Hematopoietic multipotent progenitor cell treated with erythropoietin and hydrocortisone succinate and interleukin-3 and kit ligand, for 6 days (in vitro differentiated cells): ENCODE measurements around the gene SDF4.

Experiments used
- DNase-seq: peaks from one replicate; pipeline ENCODE4 v3.0.0-alpha.2; 2015

Gene SDF4

DNA sequence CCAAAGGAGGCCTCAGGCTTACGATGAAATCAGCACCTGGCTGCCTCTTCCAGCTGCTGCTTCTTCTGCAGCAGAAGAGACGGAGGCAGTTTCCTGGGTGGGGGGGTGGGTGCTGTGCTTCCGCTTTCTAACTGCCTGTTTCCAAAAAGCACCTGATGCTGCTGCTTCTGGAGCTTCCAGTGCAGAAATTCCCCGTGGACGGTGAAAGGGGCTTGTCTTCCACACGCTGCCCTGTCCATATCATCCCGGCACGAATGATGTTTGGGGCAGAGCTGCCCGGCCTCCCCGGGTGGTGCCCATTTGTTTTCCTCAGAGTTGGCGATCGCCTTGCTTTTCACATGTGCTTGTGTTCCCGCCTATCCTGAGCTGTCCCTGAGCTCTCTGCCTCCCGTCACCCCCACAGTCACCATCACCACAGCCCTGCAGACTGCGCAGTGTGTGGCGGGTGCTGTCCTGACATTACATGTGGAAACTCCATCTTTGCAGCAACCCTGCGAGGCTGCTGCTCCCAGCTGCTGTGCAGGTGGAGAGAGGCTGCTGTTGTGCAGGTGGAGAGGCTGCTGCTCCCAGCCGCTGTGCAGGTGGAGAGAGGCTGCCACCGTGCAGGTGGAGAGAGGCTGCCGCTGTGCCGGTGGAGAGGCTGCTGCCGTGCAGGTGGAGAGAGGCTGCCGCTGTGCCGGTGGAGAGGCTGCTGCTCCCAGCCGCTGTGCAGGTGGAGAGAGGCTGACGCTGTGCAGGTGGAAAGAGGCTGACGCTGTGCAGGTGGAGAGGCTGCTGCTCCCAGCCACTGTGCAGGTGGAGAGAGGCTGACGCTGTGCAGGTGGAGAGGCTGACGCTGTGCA, 56.4 kb downstream of the SDF4 start:
- no peak for DNase-seq

DNA sequence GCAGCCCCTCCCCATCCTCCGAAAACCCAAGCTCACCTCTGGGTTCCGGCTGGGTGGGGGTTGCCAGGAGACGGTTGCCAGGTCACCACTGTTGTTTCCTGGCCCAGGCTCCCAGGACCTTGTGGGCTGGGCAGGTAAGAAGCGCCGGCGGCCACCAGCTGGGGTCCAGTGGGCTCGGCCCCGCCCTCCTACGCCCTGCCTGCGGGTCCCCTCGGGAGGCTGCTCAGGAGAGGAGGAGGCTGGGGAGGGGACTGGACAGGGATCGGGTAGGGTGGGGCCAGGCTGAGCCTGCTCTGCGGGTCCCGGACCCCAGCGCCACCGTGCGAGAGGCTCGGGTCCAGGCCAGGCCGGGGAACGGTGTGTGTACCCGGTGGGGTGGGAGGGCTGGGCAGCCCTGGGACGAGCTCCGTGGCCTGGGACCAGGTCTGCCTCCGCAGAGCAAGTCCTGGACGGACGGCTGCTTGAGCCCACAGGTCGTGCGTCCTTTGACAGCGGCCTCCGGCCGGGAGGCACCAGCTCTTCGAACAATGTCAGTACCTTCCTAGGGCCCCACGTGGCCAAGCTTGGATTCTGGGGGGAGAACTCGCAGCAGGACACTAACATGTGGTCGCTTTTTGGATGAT, 57.9 kb downstream of the SDF4 start, which contains the start of gene TTLL10:
Gene TTLL10, plus strand, starts transcription at position 88 of the 623 bp plus-strand sequence. CDS start 5,336 bp downstream, outside the sequence.
- DNase-seq = no peak

DNA sequence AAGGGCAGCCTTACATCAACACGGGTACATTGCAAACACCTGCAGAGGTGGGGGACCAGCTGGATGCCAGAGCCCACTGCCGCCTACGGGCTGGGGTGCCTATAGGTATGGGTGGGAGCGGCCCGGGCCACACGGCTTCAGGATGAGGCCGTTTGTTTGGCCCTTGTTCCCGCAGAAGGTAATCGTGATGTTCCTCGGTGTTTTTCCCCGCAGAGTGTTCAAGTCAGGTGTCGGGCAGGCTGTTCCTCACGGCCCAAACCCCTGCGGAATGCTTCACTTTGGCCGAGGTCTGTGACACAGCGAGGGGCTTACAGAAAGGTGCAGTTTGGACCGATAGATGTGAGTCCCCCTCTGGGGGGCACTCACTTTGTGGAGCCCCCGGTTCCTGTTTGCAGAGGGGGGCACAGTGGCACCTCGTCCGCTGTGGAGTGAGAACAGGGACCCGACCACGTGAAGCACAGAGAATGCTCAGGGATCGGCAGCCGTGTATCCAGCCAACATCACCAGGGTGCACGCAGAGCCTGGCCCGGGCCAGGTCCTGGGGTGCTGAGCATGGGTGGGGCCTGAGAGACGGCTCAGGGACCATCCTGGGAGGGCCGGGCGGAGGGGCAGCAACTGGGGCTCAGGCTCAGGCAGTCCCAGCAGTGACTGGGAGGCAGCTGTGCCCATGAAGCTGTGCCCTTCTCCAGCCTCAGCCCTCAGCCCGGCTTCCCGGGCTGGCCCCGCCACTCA, 58.6 kb downstream of the SDF4 start:
- no peak for DNase-seq

DNA sequence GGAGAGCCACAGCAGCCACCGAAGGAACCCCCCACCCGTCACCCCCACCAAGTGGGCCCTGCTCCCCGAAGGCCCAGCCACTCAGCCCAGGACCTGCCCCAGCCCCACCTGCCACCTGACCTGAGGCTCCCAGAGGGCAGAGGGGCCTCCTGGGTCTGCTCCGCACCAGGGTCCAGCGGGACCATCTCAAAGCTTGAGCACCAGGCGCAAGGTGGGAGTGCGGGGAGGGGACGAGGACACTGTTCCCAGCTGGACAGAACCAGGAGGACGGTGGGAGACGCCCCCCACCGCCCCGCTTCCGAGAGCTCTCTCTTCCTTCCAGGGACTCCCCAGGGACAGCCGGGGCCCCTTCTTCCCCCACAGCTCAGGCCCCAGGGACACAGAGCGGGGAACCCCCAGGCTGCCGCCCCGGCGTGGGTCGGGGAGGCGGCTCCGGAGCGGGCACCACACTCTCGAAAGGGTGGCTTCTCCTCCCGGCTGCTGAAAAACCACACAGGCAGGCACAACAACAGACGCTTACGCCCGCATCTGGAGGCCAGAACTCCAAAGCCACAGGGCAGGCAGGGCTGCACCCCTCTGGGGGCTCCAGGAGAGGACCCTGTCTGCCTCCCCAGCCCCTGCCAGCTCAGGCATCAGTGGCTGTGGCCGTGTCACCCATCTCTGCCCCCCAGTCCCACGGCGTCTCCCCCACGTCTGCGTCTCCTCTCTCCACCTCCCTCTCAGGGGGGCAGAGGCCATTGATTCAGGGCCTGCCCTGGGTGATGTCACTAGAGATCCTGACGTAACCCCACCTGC, 60.1 kb downstream of the SDF4 start:
- DNase-seq = no peak

DNA sequence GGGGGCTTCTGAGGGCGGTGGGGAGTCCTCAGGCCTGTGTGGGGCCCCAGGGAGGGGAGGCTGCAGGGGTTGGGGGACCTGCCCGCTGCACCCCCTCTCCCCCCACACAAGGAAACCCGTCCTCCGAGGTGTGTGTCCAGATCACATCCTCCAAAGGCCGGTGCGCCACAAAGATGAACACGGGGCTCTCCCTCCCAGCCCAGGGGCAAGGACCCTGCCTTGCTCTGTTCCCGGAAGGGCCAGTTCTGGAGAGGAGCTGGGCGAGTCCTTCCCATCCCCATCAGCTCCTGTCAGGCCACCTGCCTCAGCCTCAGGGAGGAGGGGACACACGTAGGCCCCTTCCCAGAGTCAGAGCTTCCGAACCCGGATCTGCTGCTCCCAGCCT, 60.6 kb downstream of the SDF4 start:
- DNase-seq = no peak

DNA sequence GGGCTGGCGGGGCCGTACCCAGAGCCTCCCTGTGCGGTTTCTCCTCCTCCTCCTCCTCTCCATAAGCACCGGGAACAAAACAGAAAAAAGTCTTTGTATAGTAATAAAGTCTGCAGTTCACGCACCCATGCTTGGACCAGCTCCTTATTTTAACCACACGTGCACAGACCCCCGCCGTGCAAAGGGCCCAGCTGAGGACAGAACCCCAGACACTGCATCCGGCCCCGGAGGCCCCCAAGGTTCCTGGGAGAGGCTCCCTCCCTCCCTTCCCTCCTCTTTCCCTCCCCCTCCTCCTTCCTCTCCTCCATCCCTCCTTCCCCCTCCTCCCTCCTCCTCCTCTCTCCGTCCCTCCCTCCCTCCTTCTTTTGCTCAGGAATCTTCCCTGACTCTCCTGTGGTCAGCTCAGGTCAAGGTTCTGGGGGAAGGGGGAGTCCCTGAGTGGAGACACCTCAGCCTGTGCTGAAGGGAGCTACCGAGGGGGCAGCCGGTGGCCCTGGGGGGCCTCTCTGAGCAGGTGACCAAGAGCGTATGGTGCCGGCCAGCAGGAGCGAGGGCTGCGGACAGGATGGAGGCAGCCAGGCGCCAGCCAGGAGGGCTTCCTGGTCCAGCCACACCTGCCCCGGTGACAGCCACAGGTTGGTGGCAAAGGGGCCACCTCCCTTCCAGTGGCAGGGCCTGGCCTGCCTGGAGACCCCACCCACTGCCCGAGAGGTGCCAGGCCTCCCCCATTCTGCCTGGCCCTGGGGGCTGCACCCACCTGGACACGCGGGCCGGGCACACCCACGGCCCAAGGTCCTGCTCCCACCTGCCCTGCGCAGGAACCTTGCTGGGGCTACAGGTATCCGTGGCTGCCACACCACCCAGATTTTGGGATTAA, 61.3 kb downstream of the SDF4 start:
- no peak for DNase-seq

DNA sequence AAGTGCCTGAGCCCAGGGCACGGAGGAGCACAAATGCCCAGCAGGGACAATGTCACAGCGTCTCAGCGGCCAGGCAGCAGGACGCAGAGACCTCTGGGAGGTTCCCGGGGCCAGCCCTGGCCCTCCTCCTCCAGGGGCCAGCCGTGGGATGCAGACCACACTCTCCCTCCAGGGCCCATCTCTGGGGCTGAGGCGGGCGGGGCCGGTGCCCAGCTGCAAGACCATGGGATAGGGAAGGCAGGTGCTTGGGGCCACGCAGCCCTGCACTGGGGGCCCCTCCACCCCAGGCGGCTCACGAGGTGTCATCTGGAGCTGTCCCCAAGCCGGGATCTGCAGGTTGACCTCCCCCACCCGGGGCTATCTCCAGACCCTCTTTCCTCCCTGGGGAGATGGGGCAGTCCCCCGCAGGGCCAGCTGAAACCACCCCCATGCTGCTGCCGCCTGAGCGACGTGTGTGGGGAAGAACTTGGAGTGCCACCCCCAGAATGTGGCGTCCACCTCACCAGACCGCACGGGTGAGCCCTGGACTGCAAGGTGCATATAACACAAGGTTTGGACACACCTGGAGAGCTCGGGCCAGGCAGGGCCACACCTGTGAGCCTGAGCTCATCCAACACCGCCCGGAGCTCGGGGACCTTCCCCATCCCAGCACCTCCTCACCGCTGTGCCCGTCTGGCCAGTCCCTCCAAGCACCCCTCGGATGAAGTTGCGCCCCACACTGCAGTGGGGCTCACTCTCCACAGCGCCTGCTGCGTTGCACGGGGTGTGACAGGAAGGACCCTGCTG, 62.2 kb downstream of the SDF4 start:
- DNase-seq = no peak

DNA sequence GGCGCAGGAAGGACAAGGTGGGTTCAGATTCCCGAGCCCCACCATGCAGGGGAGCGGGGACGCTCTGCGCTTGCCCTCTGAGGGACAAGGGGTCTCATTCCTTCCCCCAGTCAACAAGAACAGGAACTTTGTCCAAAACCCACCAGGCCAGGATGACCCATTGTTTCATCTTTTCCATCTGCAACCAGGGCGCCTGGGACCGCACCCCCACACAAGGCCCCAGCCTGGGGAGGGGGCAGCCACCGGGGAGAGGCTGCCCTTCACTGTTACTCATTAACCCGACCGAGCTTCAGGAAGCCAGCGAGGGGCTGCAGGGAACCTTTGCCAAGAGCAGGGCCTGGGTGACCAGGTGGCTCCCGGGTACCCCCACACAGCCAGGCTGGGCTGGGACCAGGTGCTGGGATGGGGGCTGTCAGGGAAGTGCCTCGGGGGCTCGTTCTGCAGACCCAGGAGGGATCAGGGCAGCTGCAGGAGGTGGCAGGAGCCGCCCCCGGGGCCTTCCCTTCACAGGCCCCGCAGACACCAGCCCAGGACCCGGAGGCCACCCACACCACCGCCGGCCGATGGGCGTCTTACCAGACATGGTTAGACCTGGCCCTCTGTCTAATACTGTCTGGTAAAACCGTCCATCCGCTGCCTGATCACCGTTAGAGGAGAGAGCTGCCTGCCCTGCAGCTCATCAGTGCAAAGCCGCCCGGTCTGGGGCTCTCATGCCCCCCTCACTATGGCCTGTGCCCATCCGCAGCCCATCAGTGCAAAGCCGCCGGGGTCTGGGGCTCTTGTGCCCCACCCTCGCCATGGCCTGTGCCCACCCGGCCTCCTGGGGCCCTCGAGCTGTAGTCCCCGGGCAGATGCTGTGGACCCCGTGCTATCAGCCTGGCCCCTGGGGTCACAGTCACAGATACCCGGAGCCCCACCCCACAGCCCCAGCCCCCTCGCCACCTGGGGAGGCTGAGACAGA, 63.1 kb downstream of the SDF4 start:
- DNase-seq = no peak

DNA sequence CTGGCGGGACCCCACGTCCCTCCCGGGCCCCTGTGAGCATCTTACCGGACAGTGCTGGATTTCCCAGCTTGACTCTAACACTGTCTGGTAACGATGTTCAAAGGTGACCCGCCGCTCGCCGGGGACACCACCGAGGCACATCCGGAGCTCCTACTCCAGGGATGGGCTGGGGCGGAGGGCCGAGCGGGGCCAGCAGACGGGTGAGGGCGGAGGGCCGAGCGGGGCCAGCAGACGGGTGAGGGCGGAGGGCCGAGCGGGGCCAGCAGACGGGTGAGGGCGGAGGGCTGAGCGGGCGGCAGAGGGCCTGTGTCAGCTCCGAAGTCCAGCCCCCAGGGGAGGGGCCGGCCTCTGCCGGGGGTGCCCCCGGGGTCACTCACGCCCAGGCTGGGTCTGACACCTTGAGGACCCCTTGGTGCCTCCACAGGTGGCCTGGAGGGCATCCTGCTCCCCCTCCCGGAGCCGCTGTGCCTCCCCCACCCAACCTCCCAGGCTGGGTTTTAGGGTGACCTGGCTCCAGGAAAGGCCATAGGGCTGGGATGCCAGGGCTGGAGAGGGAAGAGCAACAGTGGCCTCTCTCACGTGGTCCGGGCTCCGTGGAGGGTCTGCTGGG, 63.9 kb downstream of the SDF4 start:
- DNase-seq = no peak

DNA sequence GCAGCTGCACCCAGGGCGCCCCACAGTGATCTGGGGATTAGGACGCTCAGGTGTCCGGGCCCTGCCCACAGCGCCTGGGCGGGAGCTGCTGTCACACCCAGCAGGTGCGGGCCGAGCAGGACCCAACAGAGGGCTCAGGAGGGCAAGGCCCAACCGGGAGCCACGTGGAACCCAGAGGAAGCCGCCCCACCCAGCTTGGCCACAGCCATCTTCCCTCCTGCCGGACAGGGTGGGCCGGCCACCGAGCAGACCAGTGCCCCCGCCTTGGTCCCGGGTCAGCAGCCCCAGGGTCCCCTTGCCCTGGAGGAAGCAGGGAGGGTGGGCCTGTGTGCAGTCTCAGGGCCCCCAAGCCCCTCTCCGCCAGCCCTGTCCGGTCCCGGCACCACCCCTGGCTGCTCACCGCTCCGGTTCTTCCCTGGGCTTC, 64.4 kb downstream of the SDF4 start:
- no peak for DNase-seq
